HG03139 (cell line): ENCODE measurements around the gene DDX51.

Source experiments
- ATAC-seq: cut with Tn5 transposase; IDR thresholded peaks from one replicate; pipeline ENCODE4 v1.9.1; 2021; ENCODE audit not compliant: unreplicated experiment

DDX51 gene

DNA sequence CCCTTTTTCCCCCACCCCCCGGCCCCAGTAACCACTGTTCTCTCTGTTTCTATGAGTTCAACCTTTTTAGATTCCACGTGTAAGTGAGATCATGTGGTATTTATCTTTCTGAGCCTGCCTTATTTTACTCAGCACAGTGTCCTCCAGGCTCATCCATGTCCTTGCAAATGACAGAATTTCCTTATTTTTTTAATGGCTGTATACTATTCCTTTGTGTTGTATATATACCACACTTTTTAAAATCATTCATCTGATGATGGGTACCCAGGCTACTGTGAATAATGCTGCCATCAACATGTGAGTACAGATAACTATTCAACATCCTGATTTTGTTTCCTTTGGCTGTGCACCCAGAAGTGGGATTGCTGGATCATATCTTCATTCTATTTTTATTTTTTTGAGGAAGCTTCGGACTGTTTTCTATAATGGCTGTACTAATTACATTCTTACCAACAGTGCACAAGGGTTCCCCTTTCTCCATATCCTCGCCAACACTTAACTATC is 54.7 kb downstream of the DDX51 start:
- no peak for ATAC-seq
